GM12892 (cell line): ENCODE measurements around the gene STARD5.
"Not testable (repeated sequence)": the region's sequence is repeated elsewhere in the genome, so short reads cannot be mapped to it uniquely, and the experiment has no call there.

Experiments
- DNase-seq: peaks from one replicate; pipeline ENCODE4 v3.0.0; 2011; ENCODE audit not compliant: insufficient read length
- FAIRE-seq: peaks from 2 replicates; lab custom pipeline; 2011; peaks lifted over from hg19 to GRCh38; lab: Jason Lieb, UNC
- POLR2A ChIP-seq: IDR thresholded peaks from 2 replicates; pipeline ENCODE4 v1.6.1; 2011; ENCODE audit warnings: low read depth, low read length, control low read depth
- POLR2AphosphoS5 ChIP-seq: IDR thresholded peaks from 2 replicates; pipeline ENCODE4 v1.6.1; 2011; ENCODE audit warnings: low read depth, low read length, control low read depth
- TAF1 ChIP-seq: IDR thresholded peaks from 2 replicates; pipeline ENCODE4 v1.6.1; 2011; ENCODE audit warnings: low read depth, mild to moderate bottlenecking, control low read depth, low read length, borderline replicate concordance

The STARD5 gene

DNA sequence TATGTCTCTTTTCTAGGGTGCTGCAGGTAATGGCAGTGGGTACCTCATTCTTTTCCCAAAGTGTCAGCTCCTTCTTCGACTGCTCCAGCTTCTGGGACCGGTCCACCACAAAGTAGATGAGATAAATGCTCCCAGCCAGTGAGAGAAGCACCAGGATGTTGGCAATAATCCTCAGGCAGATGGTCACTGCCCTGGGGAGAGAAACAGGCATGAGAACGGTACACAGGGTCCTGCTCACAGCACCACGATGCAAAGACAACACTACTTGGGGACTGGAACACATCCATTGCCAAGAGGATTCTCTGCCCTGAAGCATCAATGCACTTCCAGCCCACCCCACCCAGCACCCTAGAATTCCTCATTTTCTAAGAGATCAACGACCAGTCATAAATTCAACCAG lies 27.7 kb upstream of the STARD5 start:
- no peak for TF ChIP-seq POLR2AphosphoS5
- no peak for TF ChIP-seq TAF1
- TF ChIP-seq POLR2A: no peak
- DNase-seq (no peak), FAIRE-seq (no peak)

DNA sequence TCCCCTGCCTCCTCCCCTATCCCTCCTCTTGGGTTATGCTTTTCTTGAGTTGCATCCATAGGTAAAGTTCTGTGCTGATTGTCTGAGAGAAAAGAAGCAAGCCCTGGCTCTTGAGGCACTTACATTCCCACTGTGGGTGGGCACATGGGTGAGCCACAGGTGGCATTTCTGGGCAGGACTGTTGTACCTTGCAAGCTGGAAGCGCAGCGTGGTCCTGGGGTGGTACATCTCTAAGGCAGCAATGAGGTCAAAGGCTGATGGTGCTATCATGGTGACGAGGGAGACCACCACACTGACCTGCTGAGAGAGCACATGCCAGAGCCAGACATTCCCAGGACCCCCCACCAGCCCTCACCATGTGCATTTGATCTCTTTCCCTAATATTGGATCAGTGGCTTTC lies 25.3 kb upstream of the STARD5 start:
- DNase-seq (no peak), FAIRE-seq (no peak)
- TF ChIP-seq TAF1: no peak
- TF ChIP-seq POLR2AphosphoS5: no peak
- TF ChIP-seq POLR2A: no peak

DNA sequence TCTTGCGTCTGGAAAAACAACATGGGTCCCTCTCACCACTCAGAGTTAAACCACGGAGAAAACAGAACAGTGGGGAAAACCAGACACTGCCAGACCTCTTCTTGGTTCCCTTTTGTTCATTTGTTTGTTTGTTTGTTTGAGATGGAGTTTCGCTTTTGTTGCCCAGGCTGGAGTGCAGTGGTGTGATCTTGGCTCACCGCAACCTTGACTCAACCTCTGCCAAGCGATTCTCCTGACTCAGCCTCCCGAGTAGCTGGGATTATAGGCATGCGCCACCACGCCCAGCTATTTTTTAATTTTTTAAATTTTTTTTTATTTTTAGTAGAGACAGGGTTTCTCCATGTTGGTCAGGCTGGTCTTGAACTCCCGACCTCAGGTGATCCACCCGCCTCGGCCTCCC lies 24.8 kb upstream of the STARD5 start:
- FAIRE-seq, DNase-seq: not testable (repeated sequence)

DNA sequence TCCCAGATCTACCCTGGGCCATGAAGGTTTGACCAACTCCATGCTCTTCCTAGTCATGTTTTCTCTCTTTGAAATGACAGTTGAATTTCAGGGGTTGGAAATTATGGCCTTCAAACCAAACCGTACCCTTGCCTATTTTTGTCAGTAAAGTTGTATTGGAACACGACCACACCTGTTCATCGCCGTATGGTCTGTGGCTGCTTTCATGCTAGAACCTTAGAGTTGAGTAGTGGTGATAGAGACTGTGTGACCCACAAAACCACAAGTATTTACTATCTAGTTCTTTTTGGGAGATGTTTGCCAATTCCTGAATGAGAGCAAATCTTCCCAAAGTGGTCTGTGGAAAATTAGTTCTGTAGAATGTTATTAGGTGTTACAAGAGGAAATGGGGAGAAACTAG lies 24.0 kb upstream of the STARD5 start:
- no peak for FAIRE-seq
- TF ChIP-seq POLR2AphosphoS5: no peak
- no peak for DNase-seq

DNA sequence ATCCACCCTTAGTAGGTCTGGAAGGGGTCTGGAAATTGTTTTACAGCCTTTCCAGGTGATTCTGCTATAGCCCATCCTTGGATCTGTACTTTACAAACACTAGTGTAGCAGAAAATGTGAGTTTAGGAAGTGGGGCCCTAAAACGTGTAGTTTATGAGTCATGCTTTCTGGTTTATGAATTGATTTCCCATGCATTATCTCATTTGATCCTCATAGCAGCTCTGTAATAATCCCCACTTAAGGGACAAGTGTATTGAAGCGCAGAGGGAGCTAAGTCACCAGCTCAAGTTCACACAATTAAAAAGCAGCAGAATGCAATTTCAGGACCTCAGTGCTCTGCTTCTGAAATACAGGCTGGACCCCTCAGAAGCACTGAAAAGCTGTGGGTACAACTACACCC lies 22.7 kb upstream of the STARD5 start:
- DNase-seq (no peak), FAIRE-seq (no peak)
- TF ChIP-seq TAF1 (no peak), POLR2A (no peak), POLR2AphosphoS5 (no peak)

DNA sequence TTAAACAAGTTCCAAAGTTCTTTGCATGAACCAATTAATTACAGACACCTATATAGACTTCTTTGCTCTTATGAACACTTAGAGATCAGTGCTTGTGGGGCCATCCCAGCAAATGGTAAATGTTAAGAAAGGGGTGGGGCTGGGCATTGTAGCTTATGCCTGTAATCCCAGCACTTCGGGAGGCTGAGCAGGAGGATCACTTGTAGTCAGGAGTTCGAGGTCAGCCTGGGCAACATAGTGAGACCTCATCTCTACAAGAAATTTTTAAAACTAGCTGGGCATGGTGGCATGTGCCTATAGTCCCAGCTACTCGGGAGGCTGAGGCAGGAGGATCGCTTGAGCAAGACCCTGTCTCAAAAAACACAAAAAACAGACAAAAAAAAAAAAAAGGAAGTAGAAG lies 19.4 kb upstream of the STARD5 start:
- no peak for DNase-seq
- no peak for FAIRE-seq
- TF ChIP-seq POLR2A (no peak), TAF1 (no peak), POLR2AphosphoS5 (no peak)

DNA sequence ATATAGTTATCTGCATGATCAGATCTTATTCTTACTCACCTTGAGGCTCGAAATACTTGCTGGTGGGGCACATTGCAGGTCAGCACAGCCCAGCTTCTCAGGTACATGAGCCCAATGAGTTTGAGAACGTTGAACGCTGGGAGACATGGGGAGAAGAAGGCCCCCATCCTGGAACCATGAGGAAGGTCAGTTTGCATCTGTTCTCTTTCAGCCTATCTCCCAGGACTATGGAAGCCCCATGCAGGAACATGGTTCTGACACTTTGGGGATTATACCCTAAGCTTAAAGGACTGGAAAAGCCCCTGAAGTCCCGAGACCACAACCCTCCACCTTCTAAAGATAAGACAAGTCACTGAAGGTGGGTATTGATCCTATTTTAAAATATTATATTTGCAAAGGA lies 17.4 kb upstream of the STARD5 start:
- no peak for TF ChIP-seq POLR2A
- no peak for TF ChIP-seq TAF1
- TF ChIP-seq POLR2AphosphoS5: no peak
- FAIRE-seq (no peak), DNase-seq (no peak)

DNA sequence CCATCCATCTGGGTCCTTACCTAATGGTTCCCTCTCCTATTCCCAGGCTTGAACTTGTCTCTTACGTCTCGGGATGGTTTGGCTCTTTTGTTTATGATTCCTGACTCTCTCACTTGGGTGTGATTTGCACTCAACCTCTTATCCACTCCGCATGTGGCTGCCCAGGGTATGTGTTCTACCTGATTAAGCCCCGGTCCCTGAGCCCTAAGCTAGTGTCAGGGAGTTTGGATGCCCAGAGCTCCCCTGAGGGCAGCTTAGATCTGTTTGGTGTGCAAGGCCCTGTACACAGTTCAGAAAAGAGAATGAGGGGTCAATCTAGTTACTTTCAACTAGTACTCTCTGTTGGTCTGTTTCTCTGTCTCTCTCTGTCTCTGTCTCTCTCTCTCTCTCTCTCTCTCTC lies 15.9 kb upstream of the STARD5 start:
- FAIRE-seq (no peak), DNase-seq (no peak)
- TF ChIP-seq POLR2A (no peak), TAF1 (no peak), POLR2AphosphoS5 (no peak)

DNA sequence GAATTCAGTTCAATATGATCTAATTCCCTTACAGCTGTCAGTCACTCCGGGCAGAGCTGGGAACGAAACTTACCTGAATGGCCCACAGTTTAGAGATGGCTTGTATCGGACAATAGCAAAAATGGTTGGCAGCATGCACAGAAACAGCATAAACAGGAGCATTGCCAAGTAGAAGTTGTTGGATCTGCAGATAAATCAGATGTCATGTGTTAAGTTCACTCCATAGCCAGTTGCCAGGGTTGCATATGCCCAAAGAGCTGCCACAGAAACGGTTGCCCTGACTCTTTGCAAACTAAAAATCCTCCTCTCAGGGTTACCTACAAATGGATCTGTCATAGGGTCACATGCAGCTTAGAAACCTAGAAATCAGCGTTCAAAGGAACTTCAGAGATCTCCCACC lies 15.4 kb upstream of the STARD5 start:
- no peak for DNase-seq
- TF ChIP-seq TAF1: no peak
- no peak for TF ChIP-seq POLR2A
- TF ChIP-seq POLR2AphosphoS5: no peak
- FAIRE-seq: no peak

DNA sequence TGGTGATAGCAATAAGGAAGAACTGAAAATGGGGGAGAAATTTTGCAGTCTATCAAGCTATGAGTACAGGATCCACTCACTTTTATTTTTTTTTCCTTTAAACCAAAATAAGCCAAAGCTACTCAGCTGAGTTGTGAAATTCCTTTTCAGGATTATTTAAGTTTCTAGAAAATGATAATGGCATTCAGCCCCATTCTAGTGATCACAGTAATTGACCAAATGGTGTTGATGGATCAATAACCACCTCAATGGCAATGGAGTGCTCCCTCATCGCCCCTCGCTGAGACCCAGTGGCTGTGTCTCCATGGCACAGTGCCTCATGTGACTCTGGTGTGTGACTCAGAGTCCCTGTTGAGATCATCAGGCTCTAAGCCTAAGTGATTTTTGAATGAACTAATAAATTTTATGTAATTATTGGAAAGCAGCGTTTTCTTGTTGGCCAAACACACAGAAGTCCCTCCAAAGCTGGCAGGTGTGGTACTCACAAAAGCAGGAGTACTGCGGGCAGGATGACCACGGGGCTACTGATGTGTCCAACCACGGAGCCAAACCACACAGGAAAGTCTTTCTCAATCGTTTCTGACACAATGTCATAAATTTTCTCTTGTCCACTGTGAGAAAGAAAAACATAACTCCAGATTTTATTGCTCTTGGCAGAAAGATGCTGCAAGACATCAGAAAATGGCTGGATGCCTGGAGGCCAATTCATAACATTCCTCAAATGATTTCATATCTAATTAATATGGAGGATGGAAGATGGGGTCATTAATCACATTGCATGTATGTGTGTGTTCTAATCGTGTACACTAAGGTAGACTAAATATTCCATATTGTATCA lies 14.4 kb upstream of the STARD5 start:
- no peak for DNase-seq
- TF ChIP-seq POLR2AphosphoS5 (no peak), TAF1 (no peak), POLR2A (no peak)
- FAIRE-seq: no peak

DNA sequence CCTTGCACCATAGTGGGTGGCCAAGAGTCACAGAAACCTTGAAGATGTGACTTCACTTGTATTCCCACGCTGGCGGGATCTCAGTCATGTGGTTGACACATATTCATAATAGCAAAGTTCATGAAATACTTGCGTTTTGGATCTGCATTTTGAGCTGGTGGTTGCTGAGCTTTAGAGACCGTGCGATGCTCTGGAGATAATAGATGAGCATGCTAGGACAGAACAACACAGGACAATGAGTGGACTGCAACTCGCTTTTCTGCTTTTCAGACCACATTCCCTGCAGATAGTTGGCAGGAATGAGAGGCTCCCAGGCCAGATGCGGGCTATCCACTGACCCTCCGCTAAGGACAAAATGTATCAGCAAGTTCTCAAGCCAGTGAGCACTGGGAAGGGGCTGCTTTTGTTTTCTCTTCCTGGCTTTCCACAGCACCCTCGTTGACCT lies 13.8 kb upstream of the STARD5 start:
- TF ChIP-seq TAF1 (no peak), POLR2AphosphoS5 (no peak), POLR2A (no peak)
- DNase-seq (no peak), FAIRE-seq (no peak)

DNA sequence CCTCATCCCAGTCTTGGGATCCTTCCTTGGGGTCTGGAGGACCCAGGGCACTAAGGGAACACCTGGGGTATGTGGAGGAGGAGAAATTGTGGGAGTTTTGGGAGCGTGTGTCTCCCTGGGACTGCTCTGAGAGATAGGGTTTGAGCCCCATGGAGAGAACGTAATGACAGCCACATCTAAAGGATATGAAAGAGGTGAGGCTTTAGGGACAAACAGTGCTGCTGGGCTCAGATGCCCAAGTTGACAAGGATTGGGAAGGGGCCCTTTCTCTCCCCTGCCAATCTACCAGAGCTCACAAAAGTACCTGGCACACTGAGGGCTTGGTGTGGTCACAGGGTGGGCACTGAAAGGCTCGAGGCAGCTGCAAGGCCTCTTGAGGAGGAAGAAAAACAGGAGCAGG lies 13.3 kb upstream of the STARD5 start:
- DNase-seq (no peak), FAIRE-seq (peak; percentile 14)
- TF ChIP-seq TAF1 (no peak), POLR2A (no peak), POLR2AphosphoS5 (no peak)

DNA sequence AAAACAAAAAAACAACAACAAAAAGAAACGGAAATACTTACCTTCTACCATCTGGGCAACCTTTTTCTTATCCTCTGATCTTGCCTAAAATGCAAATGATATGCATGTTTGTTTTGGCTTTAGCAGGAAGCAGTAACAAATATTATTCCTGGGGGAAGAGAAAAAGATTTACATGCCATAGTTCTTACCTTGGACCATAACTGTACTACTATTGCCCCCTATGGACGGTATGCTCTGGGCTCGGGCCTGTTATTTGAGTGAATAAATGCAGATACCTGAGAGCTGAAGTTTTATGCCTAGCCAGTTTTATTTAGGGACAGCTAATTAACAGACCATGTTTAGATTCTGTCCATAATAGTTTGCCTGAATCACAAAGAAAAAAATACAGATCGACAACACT lies 12.6 kb upstream of the STARD5 start:
- peak; percentile 82 for FAIRE-seq
- DNase-seq: no peak
- TF ChIP-seq TAF1 (no peak), POLR2AphosphoS5 (no peak), POLR2A (no peak)
